ENCODE measurements around the gene YBX3. TPM values are rescaled to one million over a fixed set of nuclear protein-coding genes. Genes with fewer than 3 reads are reported as not detected.

Gene YBX3
- total RNA-seq, 2 experiments from 2014 or later = 35.9 to 37.4 TPM

DNA sequence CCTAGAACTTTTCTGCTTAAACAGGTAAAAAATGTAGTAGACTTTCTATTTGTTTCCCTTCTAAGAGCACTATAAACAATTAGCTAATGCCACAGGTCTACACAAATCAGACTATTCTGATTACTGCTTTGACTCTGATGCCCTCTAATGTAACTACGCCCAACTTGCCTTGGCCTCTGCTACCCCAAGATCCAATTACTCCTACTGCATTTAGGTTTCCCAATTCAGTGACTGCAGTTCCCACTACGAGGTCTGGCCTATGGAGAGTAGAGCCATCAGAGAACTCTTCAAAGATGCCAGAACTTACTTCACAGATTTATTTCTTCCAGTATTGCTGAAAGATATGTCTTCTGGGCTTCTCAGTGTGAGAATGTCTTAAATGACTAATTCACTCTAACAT is 34.0 kb downstream of the YBX3 start:
- no peak for ATAC-seq (ENCODE audit: poor library complexity)
- H3K4me1 ChIP-seq (ENCODE audit: insufficient read depth, low read length) = no peaks in the 10 kb centered on the region
- Mint-ChIP-seq H3K27me3 (peaks cover 8% of the 10 kb centered on the region), H3K4me1 (ENCODE audit: low read depth) (no peaks in the 10 kb centered on the region), H3K4me3 (no peak overlapping the region), H3K27ac (no peak overlapping the region), H3K9me3 (no peaks in the 10 kb centered on the region), H3K36me3 (ENCODE audit: low read depth) (no peaks in the 10 kb centered on the region)
- no peak overlapping the region for H3K27ac ChIP-seq (ENCODE audit: low read depth in 1 of 2, low read length in 2 of 2)
- H3K9me3 ChIP-seq (ENCODE audit: control insufficient read depth in 1 of 2, insufficient read depth in 1 of 2, low read length in 2 of 2) = no peaks in the 10 kb centered on the region
- peaks cover 4 to 10% of the 10 kb centered on the region in 2 experiments for H3K27me3 ChIP-seq (ENCODE audit: control insufficient read depth in 1 of 2, insufficient read depth in 2 of 2, low read length in 2 of 2)
- intact Hi-C loops (cut with DNase I, micrococcal nuclease) = no loop called here
- no peak overlapping the region for H3K4me3 ChIP-seq (ENCODE audit: low read length)
- no peak for DNase-seq
- ChIA-PET POLR2A (no interaction called here), CTCF (no interaction called here)
- TF ChIP-seq, protein P1, sequence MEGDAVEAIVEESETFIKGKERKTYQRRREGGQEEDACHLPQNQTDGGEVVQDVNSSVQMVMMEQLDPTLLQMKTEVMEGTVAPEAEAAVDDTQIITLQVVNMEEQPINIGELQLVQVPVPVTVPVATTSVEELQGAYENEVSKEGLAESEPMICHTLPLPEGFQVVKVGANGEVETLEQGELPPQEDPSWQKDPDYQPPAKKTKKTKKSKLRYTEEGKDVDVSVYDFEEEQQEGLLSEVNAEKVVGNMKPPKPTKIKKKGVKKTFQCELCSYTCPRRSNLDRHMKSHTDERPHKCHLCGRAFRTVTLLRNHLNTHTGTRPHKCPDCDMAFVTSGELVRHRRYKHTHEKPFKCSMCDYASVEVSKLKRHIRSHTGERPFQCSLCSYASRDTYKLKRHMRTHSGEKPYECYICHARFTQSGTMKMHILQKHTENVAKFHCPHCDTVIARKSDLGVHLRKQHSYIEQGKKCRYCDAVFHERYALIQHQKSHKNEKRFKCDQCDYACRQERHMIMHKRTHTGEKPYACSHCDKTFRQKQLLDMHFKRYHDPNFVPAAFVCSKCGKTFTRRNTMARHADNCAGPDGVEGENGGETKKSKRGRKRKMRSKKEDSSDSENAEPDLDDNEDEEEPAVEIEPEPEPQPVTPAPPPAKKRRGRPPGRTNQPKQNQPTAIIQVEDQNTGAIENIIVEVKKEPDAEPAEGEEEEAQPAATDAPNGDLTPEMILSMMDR (IDR thresholded peaks at IDR 0.05) = no peak
- no peaks in the 10 kb centered on the region for H3K36me3 ChIP-seq (ENCODE audit: insufficient read depth, low read length)

DNA sequence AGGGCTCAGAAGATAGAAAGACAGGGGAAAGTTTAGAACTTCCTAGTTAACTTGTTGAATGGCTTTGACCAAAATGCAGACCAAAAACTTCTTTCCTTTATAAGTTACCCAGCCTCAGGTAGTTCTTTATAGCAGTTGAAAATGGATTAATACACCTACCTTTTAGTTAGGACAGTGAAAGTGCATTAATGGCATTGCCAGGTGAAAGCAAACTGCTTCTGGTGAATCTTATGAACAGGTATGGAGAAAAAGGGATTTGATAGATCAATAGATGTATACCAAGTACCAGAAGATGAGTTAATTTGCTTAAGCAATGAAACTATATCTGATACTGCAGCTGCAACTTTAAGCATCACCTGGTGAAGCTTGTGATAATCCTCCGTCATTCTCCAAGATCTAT is 35.1 kb downstream of the YBX3 start:
- DNase-seq = no peak
- TF ChIP-seq, protein P1 (IDR thresholded peaks at IDR 0.05) = no peak
- Mint-ChIP-seq H3K36me3 (ENCODE audit: low read depth) (no peaks in the 10 kb centered on the region), H3K27me3 (peaks cover 8% of the 10 kb centered on the region), H3K4me1 (ENCODE audit: low read depth) (no peaks in the 10 kb centered on the region), H3K9me3 (no peaks in the 10 kb centered on the region), H3K27ac (no peak overlapping the region), H3K4me3 (no peak overlapping the region)
- Histone ChIP-seq H3K36me3 (ENCODE audit: insufficient read depth, low read length) (no peaks in the 10 kb centered on the region), H3K9me3 (ENCODE audit: control insufficient read depth in 1 of 2, insufficient read depth in 1 of 2, low read length in 2 of 2) (no peaks in the 10 kb centered on the region), H3K27me3 (ENCODE audit: control insufficient read depth in 1 of 2, insufficient read depth in 2 of 2, low read length in 2 of 2) (peaks cover 4 to 10% of the 10 kb centered on the region in 2 experiments), H3K4me3 (ENCODE audit: low read length) (no peak overlapping the region), H3K4me1 (ENCODE audit: insufficient read depth, low read length) (no peaks in the 10 kb centered on the region), H3K27ac (ENCODE audit: low read depth in 1 of 2, low read length in 2 of 2) (no peak overlapping the region)
- POLR2A ChIA-PET = interaction anchor here (0.6 kb wide), 1 partner anchor 12 kb away, joined by 4 read pairs; no protein-coding TSS in a partner anchor
- CTCF ChIA-PET = interaction anchor here (0.7 kb wide), 1 partner anchor 17 kb away, joined by 3 read pairs; no protein-coding TSS in a partner anchor
- intact Hi-C loops (cut with DNase I, micrococcal nuclease) = no loop called here
- no peak for ATAC-seq (ENCODE audit: poor library complexity)

DNA sequence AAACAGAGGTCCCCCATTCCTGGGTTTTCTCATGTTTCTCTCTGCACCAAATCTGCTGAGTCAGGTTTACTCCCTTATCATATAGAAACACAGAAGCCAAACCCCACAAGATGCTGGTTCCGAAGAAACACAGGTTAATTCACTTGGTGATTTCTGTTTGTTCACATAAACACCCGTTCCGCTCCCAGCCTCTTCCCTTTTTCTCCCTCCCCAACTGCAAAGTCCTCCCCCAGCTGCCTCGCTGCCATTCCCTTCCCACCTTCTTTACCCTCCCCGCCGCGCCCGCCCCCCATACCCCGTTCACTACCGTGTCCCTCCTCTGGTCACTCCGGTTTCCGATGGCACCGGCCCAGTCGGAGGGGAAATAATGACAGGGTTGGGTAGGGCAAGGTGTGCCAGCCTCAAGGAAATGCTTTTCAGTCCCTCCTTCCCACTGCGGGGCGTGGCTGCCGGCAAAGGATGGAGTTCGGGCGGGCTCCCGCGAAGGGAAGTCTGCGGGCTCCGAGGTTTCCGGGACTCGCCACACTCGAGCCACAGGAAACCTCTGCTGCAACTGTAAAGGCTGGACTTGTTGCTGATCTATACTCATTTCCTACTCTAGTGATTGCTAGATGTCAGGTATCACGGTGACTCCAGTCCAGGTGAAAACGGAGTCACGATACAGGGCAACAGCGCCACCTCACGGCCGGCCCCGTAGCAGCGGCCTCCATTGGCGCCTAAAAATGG is 49.3 kb downstream of the YBX3 start, which contains the start of gene STYK1:
Gene STYK1 (minus strand): TSS at position 394 of the 726 bp plus-strand sequence. CDS start 39,434 bp downstream, outside the sequence.
- H3K36me3 ChIP-seq (ENCODE audit: insufficient read depth, low read length) = no peaks in the 10 kb centered on the region
- H3K27me3 ChIP-seq (ENCODE audit: control insufficient read depth in 1 of 2, insufficient read depth in 2 of 2, low read length in 2 of 2) = peaks cover 17 to 23% of the 10 kb centered on the region in 2 experiments
- no peaks in the 10 kb centered on the region for H3K36me3 Mint-ChIP-seq (ENCODE audit: low read depth)
- ATAC-seq (ENCODE audit: poor library complexity) (peak; percentile 88), DNase-seq (peak; percentile 39 to 80 (median 60))
- H3K4me1 ChIP-seq (ENCODE audit: insufficient read depth, low read length) = peaks cover 24% of the 10 kb centered on the region
- ChIA-PET POLR2A (no interaction called here), CTCF (no interaction called here)
- TF ChIP-seq, protein P1 (IDR thresholded peaks at IDR 0.05) = peak; percentile 75
- peaks cover 36% of the 10 kb centered on the region for H3K4me1 Mint-ChIP-seq (ENCODE audit: low read depth)
- no peak within 1 kb of the TSS for H3K27ac Mint-ChIP-seq
- peak within 1 kb of the TSS; percentile 72 for H3K4me3 Mint-ChIP-seq
- intact Hi-C loops (cut with DNase I, micrococcal nuclease) = loop anchor here (1.0 to 5.0 kb wide), 7 partner anchors 62 to 439 kb away; partner anchors contain the start of gene MAGOHB (in 1 of the 2)
- H3K9me3 ChIP-seq (ENCODE audit: control insufficient read depth in 1 of 2, insufficient read depth in 1 of 2, low read length in 2 of 2) = peaks cover 0 to 7% of the 10 kb centered on the region in 2 experiments
- no peaks in the 10 kb centered on the region for H3K9me3 Mint-ChIP-seq
- no peak within 1 kb of the TSS for H3K27ac ChIP-seq (ENCODE audit: low read depth in 1 of 2, low read length in 2 of 2)
- peaks cover 36% of the 10 kb centered on the region for H3K27me3 Mint-ChIP-seq
- peak within 1 kb of the TSS; percentile 13 for H3K4me3 ChIP-seq (ENCODE audit: low read length)
